Measurements from ENCODE around the gene SDR39U1.

The SDR39U1 gene

GRCh38 chr14:24430143-24430681 lies 12.4 kb downstream of the SDR39U1 start:
- no peak for DNase-seq (ENCODE audit: low read depth in 2 of 2, low spot score in 1 of 2)

GRCh38 chr14:24429395-24430142 lies 13.0 kb downstream of the SDR39U1 start, which contains the start of the genes CBLN3 and KHNYN:
TSS of gene CBLN3 (minus strand) at chr14:24429668. CDS start at chr14:24429054, 614 bp downstream.
TSS of gene KHNYN (plus strand) at chr14:24429954. CDS start at chr14:24430731, 777 bp downstream.
- peak; percentile 56 to 72 for DNase-seq (ENCODE audit: low read depth in 2 of 2, low spot score in 1 of 2)

GRCh38 chr14:24428628-24429394 lies 13.8 kb downstream of the SDR39U1 start:
- no peak for DNase-seq (ENCODE audit: low read depth in 2 of 2, low spot score in 1 of 2)

- DNase-seq (ENCODE audit: low read depth in 2 of 2, low spot score in 1 of 2), result no peak
These were observed 14.8 kb downstream of the SDR39U1 start for GRCh38 chr14:24427537-24428508.

- no peak for DNase-seq (ENCODE audit: low read depth in 2 of 2, low spot score in 1 of 2)
These were observed 15.6 kb downstream of the SDR39U1 start for GRCh38 chr14:24426912-24427536.

- no peak for DNase-seq (ENCODE audit: low read depth in 2 of 2, low spot score in 1 of 2)
These were observed 16.2 kb downstream of the SDR39U1 start for GRCh38 chr14:24426150-24426911.

- DNase-seq (ENCODE audit: low read depth in 2 of 2, low spot score in 1 of 2), result no peak
These were observed 16.9 kb downstream of the SDR39U1 start for GRCh38 chr14:24425704-24426103.

GRCh38 chr14:24422694-24423601 lies 19.6 kb downstream of the SDR39U1 start:
- no peak for DNase-seq (ENCODE audit: low read depth in 2 of 2, low spot score in 1 of 2)

- no peak for DNase-seq (ENCODE audit: low read depth in 2 of 2, low spot score in 1 of 2)
These were observed 20.3 kb downstream of the SDR39U1 start for GRCh38 chr14:24422261-24422660.

GRCh38 chr14:24418492-24418873 lies 24.1 kb downstream of the SDR39U1 start:
- no peak for DNase-seq (ENCODE audit: low read depth in 2 of 2, low spot score in 1 of 2)

GRCh38 chr14:24417832-24418491 lies 24.6 kb downstream of the SDR39U1 start:
- no peak for DNase-seq (ENCODE audit: low read depth in 2 of 2, low spot score in 1 of 2)

- no peak for DNase-seq (ENCODE audit: low read depth in 2 of 2, low spot score in 1 of 2)
These were observed 25.5 kb downstream of the SDR39U1 start for GRCh38 chr14:24416932-24417619.

GRCh38 chr14:24416254-24416931 lies 26.2 kb downstream of the SDR39U1 start:
- DNase-seq (ENCODE audit: low read depth in 2 of 2, low spot score in 1 of 2), result no peak

- no peak for DNase-seq (ENCODE audit: low read depth in 2 of 2, low spot score in 1 of 2)
These were observed 26.9 kb downstream of the SDR39U1 start for GRCh38 chr14:24415421-24416253.

- no peak for DNase-seq (ENCODE audit: low read depth in 2 of 2, low spot score in 1 of 2)
These were observed 27.7 kb downstream of the SDR39U1 start for GRCh38 chr14:24414732-24415420.

All from stimulated activated CD8-positive, alpha-beta memory T cell treated with anti-CD3 and anti-CD28 coated beads, Interleukin-4, amount 100 ng/mL, for 4 hours (primary cell).